ENCODE results near the gene GRAMD1C. TPM values are rescaled to one million over a fixed set of nuclear protein-coding genes. Genes with fewer than 3 reads are reported as not detected.

Gene GRAMD1C
- 6.2 TPM for polyA plus RNA-seq (2012; ENCODE audit: insufficient read depth, insufficient read length)

GRCh38 chr3:113838631-113839209 is at the start of gene GRAMD1C:
Gene GRAMD1C (plus strand): TSS chr3:113838788. CDS start chr3:113838910, 122 bp downstream.
- DNase-seq (ENCODE audit: low read depth, low spot score): peak; percentile 75
- peak within 1 kb of the TSS; percentile 70 for H3K4me3 ChIP-seq (ENCODE audit: low read length)

GRCh38 chr3:113791381-113791780 is 47.2 kb upstream of the GRAMD1C start:
- H3K4me3 ChIP-seq (ENCODE audit: low read length): no peak overlapping the region

GRCh38 chr3:113794526-113794925 is 44.1 kb upstream of the GRAMD1C start:
- DNase-seq (ENCODE audit: low read depth, low spot score): no peak
- no peak overlapping the region for H3K4me3 ChIP-seq (ENCODE audit: low read length)

More at GRCh38 chr3:113791381-113791780, 47.2 kb upstream of the GRAMD1C start:
- no peak for DNase-seq (ENCODE audit: low read depth, low spot score)

GRCh38 chr3:113795693-113796092 is 42.9 kb upstream of the GRAMD1C start:
- DNase-seq (ENCODE audit: low read depth, low spot score): no peak
- no peak overlapping the region for H3K4me3 ChIP-seq (ENCODE audit: low read length)

DNA sequence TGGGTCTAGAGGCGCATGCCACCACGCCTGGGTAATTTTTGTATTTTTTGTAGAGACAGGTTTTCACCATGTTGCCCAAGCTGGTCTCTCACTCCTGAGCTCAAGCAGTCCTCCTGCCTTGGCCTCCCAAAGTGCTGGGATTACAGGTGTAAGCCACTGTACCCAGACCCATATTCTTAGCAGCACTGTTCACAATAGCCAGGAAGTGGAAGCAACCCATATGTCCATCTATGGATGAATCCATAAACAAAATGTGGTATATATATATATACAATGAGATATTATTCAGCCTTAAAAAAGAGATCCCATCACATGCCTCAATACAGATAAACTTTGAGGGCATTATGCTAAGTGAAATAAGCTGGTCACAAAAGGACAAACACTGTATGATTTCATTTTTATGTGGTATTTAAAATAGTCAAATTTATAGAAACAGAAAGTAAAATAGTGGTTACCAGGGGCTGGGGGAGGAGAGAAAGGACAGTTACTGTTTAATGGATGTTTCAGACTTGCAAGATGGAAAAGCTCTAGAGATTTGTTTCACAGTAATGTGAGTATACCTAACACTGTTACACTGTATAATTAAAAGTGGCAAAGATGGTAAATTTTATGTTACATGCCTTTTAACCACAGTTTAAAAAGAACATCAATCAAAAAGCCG is 35.7 kb upstream of the GRAMD1C start:
- no peak overlapping the region for H3K4me3 ChIP-seq (ENCODE audit: low read length)
- DNase-seq (ENCODE audit: low read depth, low spot score): no peak

GRCh38 chr3:113804661-113805060 is 33.9 kb upstream of the GRAMD1C start:
- no peak overlapping the region for H3K4me3 ChIP-seq (ENCODE audit: low read length)
- DNase-seq (ENCODE audit: low read depth, low spot score): no peak

- no peak overlapping the region for H3K4me3 ChIP-seq (ENCODE audit: low read length)
- DNase-seq (ENCODE audit: low read depth, low spot score): no peak
These were observed 33.3 kb upstream of the GRAMD1C start for GRCh38 chr3:113805249-113805648.

DNA sequence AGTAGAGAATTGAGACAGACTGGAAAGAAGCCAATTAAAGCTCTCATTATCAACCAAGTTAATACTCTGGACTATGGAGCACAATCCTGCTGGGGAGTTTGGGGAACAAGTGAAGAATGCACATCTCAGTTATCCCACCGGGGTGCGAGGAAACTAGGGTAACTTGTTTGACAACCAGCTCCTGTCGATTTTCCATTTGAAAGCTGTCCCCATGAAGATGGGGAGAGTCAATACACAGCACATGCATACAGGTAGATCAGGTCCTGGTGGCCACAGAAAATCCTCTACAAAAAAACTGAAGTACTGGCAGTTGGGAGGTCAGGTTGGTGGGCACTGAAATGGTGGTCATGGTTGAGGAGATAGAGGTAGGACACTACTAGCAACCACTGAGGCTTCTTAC is 25.7 kb upstream of the GRAMD1C start:
- no peak for DNase-seq (ENCODE audit: low read depth, low spot score)
- H3K4me3 ChIP-seq (ENCODE audit: low read length): no peak overlapping the region

DNA sequence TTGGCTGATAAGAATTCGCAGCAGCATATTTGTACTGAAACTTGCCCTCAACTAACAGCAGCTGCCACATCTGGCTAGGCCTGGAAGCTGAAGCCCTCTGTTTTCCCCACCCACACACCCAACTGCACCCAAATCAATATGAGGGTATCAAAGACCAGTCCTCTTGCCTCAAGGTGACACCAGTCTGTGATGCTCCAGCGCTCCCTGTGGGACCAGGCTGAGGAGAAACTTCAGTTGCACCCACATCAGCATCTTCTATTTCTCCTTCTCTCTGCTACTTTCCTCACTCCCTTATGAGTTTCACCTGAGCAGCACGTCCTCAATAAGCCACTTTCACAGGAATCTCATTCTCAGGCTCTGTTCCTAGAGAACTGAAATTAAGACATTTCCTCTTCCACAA is 18.7 kb upstream of the GRAMD1C start:
- H3K4me3 ChIP-seq (ENCODE audit: low read length): no peak overlapping the region
- DNase-seq (ENCODE audit: low read depth, low spot score): no peak

- no peak overlapping the region for H3K4me3 ChIP-seq (ENCODE audit: low read length)
- no peak for DNase-seq (ENCODE audit: low read depth, low spot score)
These were observed 13.5 kb upstream of the GRAMD1C start for GRCh38 chr3:113825090-113825489.

DNA sequence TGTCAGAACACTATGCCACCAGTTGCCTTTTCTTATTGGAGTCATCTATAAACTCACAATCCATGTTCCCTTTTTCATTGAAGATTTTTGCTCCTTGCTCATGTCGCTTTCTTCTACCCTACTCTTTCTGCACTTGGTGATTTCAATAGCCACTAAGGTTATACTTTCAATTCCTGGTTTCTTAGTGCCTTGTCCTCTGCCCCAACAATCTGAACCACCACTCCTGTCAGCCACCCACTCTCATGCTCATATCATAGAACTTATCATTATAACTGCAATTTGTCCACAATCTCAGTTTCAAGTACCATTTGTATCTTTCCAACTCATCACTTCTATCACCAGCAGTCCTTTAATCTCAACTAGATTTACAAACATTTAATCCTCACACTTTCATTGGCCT is 10.0 kb upstream of the GRAMD1C start:
- DNase-seq (ENCODE audit: low read depth, low spot score): no peak
- no peak overlapping the region for H3K4me3 ChIP-seq (ENCODE audit: low read length)

GRCh38 chr3:113829576-113830354 is 8.8 kb upstream of the GRAMD1C start:
- no peak for DNase-seq (ENCODE audit: low read depth, low spot score)
- no peak overlapping the region for H3K4me3 ChIP-seq (ENCODE audit: low read length)

GRCh38 chr3:113831103-113831355 is 7.6 kb upstream of the GRAMD1C start:
- H3K4me3 ChIP-seq (ENCODE audit: low read length): no peak overlapping the region
- no peak for DNase-seq (ENCODE audit: low read depth, low spot score)

GRCh38 chr3:113832477-113833164 is 6.0 kb upstream of the GRAMD1C start:
- no peak overlapping the region for H3K4me3 ChIP-seq (ENCODE audit: low read length)
- peak; percentile 11 for DNase-seq (ENCODE audit: low read depth, low spot score)

- no peak overlapping the region for H3K4me3 ChIP-seq (ENCODE audit: low read length)
- no peak for DNase-seq (ENCODE audit: low read depth, low spot score)
These were observed 3.6 kb upstream of the GRAMD1C start for GRCh38 chr3:113834983-113835382.

DNA sequence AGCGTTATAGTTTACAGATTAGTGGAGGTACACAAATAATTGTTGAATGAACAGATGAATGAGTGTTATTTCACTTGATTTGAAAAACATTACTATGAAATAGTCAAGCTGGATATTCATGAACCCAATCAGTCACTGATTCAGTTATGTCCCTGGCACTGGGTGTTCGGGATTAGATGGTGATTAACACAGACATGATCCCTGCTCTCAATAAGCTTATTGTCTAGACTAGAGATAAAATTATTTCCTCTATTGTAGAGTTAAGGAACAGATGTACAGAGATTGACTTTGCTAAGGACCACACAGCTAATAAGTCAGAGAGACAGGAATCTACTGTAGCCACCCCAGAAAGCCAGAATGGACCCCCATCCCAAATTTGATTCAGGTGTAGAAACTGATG is 963 bp downstream of the GRAMD1C start:
- H3K4me3 ChIP-seq (ENCODE audit: low read length): peak overlapping the region; percentile 70; the same call in 1 of the 2 replicates
- no peak for DNase-seq (ENCODE audit: low read depth, low spot score)

- no peak overlapping the region for H3K4me3 ChIP-seq (ENCODE audit: low read length)
- DNase-seq (ENCODE audit: low read depth, low spot score): peak; percentile 31
These were observed 6.1 kb downstream of the GRAMD1C start for GRCh38 chr3:113844622-113845222.

GRCh38 chr3:113847247-113847646 is 8.7 kb downstream of the GRAMD1C start:
- DNase-seq (ENCODE audit: low read depth, low spot score): no peak
- H3K4me3 ChIP-seq (ENCODE audit: low read length): no peak overlapping the region

GRCh38 chr3:113847664-113848461 is 9.3 kb downstream of the GRAMD1C start:
- H3K4me3 ChIP-seq (ENCODE audit: low read length): no peak overlapping the region
- DNase-seq (ENCODE audit: low read depth, low spot score): no peak

Data from Jurkat, Clone E6-1 (cell line).